K562 (cell line): Measurements from ENCODE around the gene SLC5A3. TPM values are rescaled to one million over a fixed set of nuclear protein-coding genes. Genes with fewer than 3 reads are reported as not detected.

Source experiments
- ATAC-seq: fragments of 200-7000 bp; cut with Tn5 transposase; 3 replicates; pipeline ENCODE4 v1.9.1; 2020; ENCODE audit warnings: moderate library complexity
- BruUV-seq: library from RNA; stranded (reverse); fragments of 400-500 nt; replicated peaks from 2 replicates; lab custom pipeline; 2021; lab: Mats Ljungman, UMichigan
- CTCF ChIA-PET: fragments of 300-600 bp; formaldehyde crosslinking; extraction: SDS; loops from one replicate; lab custom pipeline; 2021; ENCODE audit warnings: low intra/inter-chr PET ratio; lab: Yijun Ruan, JAX
- POLR2A ChIA-PET: fragments of 300-600, 350-650 bp; sonication (Branson Sonifier 250); formaldehyde crosslinking; extraction: SDS; loops from one replicate; lab custom pipeline; 2021; ENCODE audit warnings: antibody characterized with exemption, inconsistent platforms; lab: Yijun Ruan, JAX
- DNase-seq, 4 experiments: peaks; one replicate each; pipeline versions ENCODE4 v3.0.0 to v3.0.0-alpha.2; 2011 to 2018; ENCODE audit warnings: low spot score in 3 of 4, mixed read lengths in 3 of 4; ENCODE audit errors: extremely low read depth in 1 of 4
- FAIRE-seq: peaks from 2 replicates; lab custom pipeline; 2011; peaks lifted over from hg19 to GRCh38; lab: Jason Lieb, UNC
- H2AFZ ChIP-seq: 2 replicates; pipeline ENCODE4 v1.6.0; 2011; ENCODE audit warnings: low read depth, low read length, control low read depth, inconsistent platforms
- H3K27ac ChIP-seq: fragments of 200-600 bp; 3 replicates; pipeline ENCODE4 v1.8.0; 2011; ENCODE audit warnings: low read depth, mild to moderate bottlenecking, control low read depth, inconsistent platforms, low read length, moderate library complexity, mixed read lengths; ENCODE audit errors: extremely low read depth
- H3K27me3 ChIP-seq, 2 experiments: fragments of 300-600 bp in 1 of 2; 2 replicates in 1 of 2; 3 replicates in 1 of 2; pipeline versions ENCODE4 v1.6.0 to v1.8.0; 2011; ENCODE audit warnings: inconsistent platforms in 2 of 2, low read length in 2 of 2, mild to moderate bottlenecking in 1 of 2, mixed read lengths in 1 of 2, moderate library complexity in 1 of 2; ENCODE audit not compliant: control insufficient read depth in 2 of 2, insufficient read depth in 2 of 2
- H3K36me3 ChIP-seq: fragments of 300-600 bp; 3 replicates; pipeline ENCODE4 v1.8.0; 2011; ENCODE audit warnings: mild to moderate bottlenecking, low read length, inconsistent platforms; ENCODE audit not compliant: control insufficient read depth, insufficient read depth
- H3K4me1 ChIP-seq, 2 experiments: fragments of 200-600 bp in 1 of 2; replicated peaks in 1 of 2; 2 replicates in 1 of 2; 3 replicates in 1 of 2; pipeline versions ENCODE4 v1.5.1 to v1.8.0; 2011; ENCODE audit warnings: inconsistent platforms in 2 of 2, low read length in 2 of 2, mild to moderate bottlenecking in 1 of 2, mixed read lengths in 1 of 2, moderate library complexity in 1 of 2; ENCODE audit not compliant: control insufficient read depth in 2 of 2, insufficient read depth in 2 of 2
- H3K4me2 ChIP-seq: 2 replicates; pipeline ENCODE4 v1.6.1; 2011; ENCODE audit warnings: low read length, control low read depth, inconsistent platforms, mixed read lengths; ENCODE audit not compliant: insufficient read depth
- H3K4me3 ChIP-seq: fragments of 200-600 bp; sonication (generic), shearing (Covaris generic); 2 replicates; pipeline ENCODE4 v1.5.1; 2016; ENCODE audit warnings: control low read depth, inconsistent platforms
- H3K79me2 ChIP-seq: fragments of 200-600 bp; 3 replicates; pipeline ENCODE4 v1.8.0; 2011; ENCODE audit warnings: low read length, inconsistent platforms; ENCODE audit not compliant: control insufficient read depth, insufficient read depth
- H3K9ac ChIP-seq, 2 experiments: 2 replicates each; pipeline versions ENCODE4 v1.6.0 to v1.6.1; 2011; ENCODE audit warnings: low read depth in 2 of 2, low read length in 2 of 2, control low read depth in 1 of 2, inconsistent platforms in 1 of 2, mild to moderate bottlenecking in 1 of 2, mixed read lengths in 1 of 2; ENCODE audit not compliant: insufficient read depth in 1 of 2
- H3K9me1 ChIP-seq: one replicate; pipeline ENCODE4 v1.6.0; 2011; ENCODE audit warnings: inconsistent platforms, mild to moderate bottlenecking, low read length, moderate library complexity; ENCODE audit not compliant: control insufficient read depth, insufficient read depth
- H3K9me3 ChIP-seq: replicated peaks from 2 replicates; pipeline ENCODE4 v1.5.1; 2011; ENCODE audit warnings: low read depth, low read length, inconsistent platforms; ENCODE audit not compliant: control insufficient read depth, insufficient read depth
- H4K20me1 ChIP-seq: replicated peaks from 2 replicates; pipeline ENCODE4 v1.6.1; 2011; ENCODE audit warnings: low read length, inconsistent platforms, mixed read lengths; ENCODE audit not compliant: control insufficient read depth, insufficient read depth
- BACH1 ChIP-seq: fragments of 200-800 bp; sonication (Bioruptor generic); IDR thresholded peaks from 2 replicates; pipeline ENCODE4 v1.6.1; 2016; ENCODE audit warnings: missing genetic modification characterization, missing compliant biosample characterization
- BRF1 ChIP-seq: IDR thresholded peaks from 3 replicates; pipeline ENCODE4 v1.6.1; 2011; ENCODE audit warnings: borderline replicate concordance, mild to moderate bottlenecking; ENCODE audit not compliant: insufficient read length; ENCODE audit errors: extremely low read depth
- HNRNPUL1 ChIP-seq: fragments of 200-400 bp; formaldehyde crosslinking; IDR thresholded peaks from 2 replicates; pipeline ENCODE4 v1.6.1; 2017; ENCODE audit warnings: low read length
- L3MBTL2 ChIP-seq: fragments of 450-650 bp; IDR thresholded peaks from 2 replicates; pipeline ENCODE4 v1.6.1; 2016; ENCODE audit warnings: mild to moderate bottlenecking, moderate library complexity
- NCOR1 ChIP-seq: fragments of 450-650 bp; IDR thresholded peaks from 2 replicates; pipeline ENCODE4 v1.6.1; 2016; ENCODE audit warnings: mild to moderate bottlenecking, moderate library complexity
- PHF8 ChIP-seq: fragments of 200-600 bp; sonication (generic); IDR thresholded peaks from 2 replicates; pipeline ENCODE4 v1.6.1; 2012; ENCODE audit warnings: mixed run types, mild to moderate bottlenecking, inconsistent platforms, low read length, moderate library complexity, borderline replicate concordance
- TFAP4 ChIP-seq: sonication (generic); formaldehyde crosslinking; IDR thresholded peaks from 2 replicates; pipeline ENCODE4 v1.8.0; 2022; ENCODE audit warnings: missing genetic modification reagents, mild to moderate bottlenecking, moderate library complexity, borderline replicate concordance
- U2AF1 ChIP-seq: fragments of 200-400 bp; formaldehyde crosslinking; optimal IDR thresholded peaks from 2 replicates; pipeline ENCODE3; 2017; ENCODE audit warnings: mild to moderate bottlenecking, low read depth, low read length, moderate library complexity
- YBX1 ChIP-seq: fragments of 450-650 bp; IDR thresholded peaks from 2 replicates; pipeline ENCODE4 v1.7.1; 2016; ENCODE audit warnings: mild to moderate bottlenecking
- ZNF134 ChIP-seq: fragments of 250-450 bp; sonication (Bioruptor Pico); conservative IDR thresholded peaks from 2 replicates; pipeline ENCODE4 v1.4.0; 2020
- ZNF217 ChIP-seq: sonication (generic); formaldehyde crosslinking; IDR thresholded peaks from 2 replicates; pipeline ENCODE4 v1.8.0; 2022; ENCODE audit warnings: mild to moderate bottlenecking, missing genetic modification reagents
- ZNF395 ChIP-seq: fragments of 200-800 bp; sonication (Bioruptor generic); IDR thresholded peaks from 2 replicates; pipeline ENCODE4 v1.6.1; 2017; ENCODE audit warnings: missing genetic modification characterization, missing compliant biosample characterization
- WGBS: fragments of 100-300 bp; shearing (Covaris generic); methylation state at CpG from one replicate; pipeline ENCODE4 v1.1.6; 2016; ENCODE audit warnings: low coverage, mixed read lengths; ENCODE audit not compliant: insufficient coverage; ENCODE audit errors: missing lambda C conversion rate; 5-methylcytosine and 5-hydroxymethylcytosine counted together
- in situ Hi-C: fragments of 300-500 bp; cut with MboI; formaldehyde crosslinking; loops from 4 replicates; pipeline ENCODE4 v1.15.0; 2018; ENCODE audit warnings: inconsistent platforms, mixed read lengths
- intact Hi-C: fragments of 100-400 bp; cut with micrococcal nuclease; formaldehyde crosslinking; loops from 2 replicates; pipeline ENCODE4 v1.14.2; 2022
- polyA plus RNA-seq, 8 experiments: library from polyadenylated mRNA; depleted of rRNA in 4 of 8; stranded (reverse) in 5 of 8; unstranded in 3 of 8; fragments of >200 nt; fragmentation: Nextera tagmentation in 2 of 8; fragmentation: Illumina TruSeq in 1 of 8; extraction: Ambion mirVana in 2 of 8; extraction: Trizol in 1 of 8; gene quantifications; 2 replicates each; pipeline versions ENCODE4 v1.2.1 to v1.2.3, GENCODE V29; 2011 to 2014; ENCODE audit warnings: inconsistent platforms in 1 of 8, missing spikeins in 1 of 8
- total RNA-seq, 7 experiments: library from RNA; depleted of rRNA in 6 of 7; stranded (reverse); fragments of >200 nt in 6 of 7; fragmentation: Illumina TruSeq in 2 of 7; extraction: Trizol in 2 of 7; gene quantifications; 2 replicates each; pipeline versions ENCODE4 v1.2.1 to v1.2.3, GENCODE V29; 2011 to 2021; ENCODE audit warnings: low replicate concordance in 1 of 7

The SLC5A3 gene
- total and polyA plus RNA-seq, 9 of the 15 experiments (the other 6 are each of a cell fraction or from before 2014, with no cell fraction given) = 2.9 to 20.6 (median 9.0) TPM

GRCh38 chr21:34100337-34100736 is 27.0 kb downstream of the SLC5A3 start:
- no peaks in the 10 kb centered on the region for H3K9me1 ChIP-seq
- H3K4me1 ChIP-seq = peaks cover 0 to 2% of the 10 kb centered on the region in 2 experiments; a peak in 2 of 5 replicates
- no peak overlapping the region for H3K9ac ChIP-seq
- H2AFZ ChIP-seq = no peak overlapping the region
- ChIA-PET CTCF (interaction anchor here (0.6 kb wide), 1 partner anchor 870 kb away, joined by 3 read pairs; no protein-coding TSS in a partner anchor), POLR2A (interaction anchor here (0.8 to 3.2 kb wide), 5 partner anchors 9 to 21 kb away, joined by 3 to 14 read pairs (median 6); no protein-coding TSS in a partner anchor)
- WGBS = 92% methylated on average over 2 of the region's 2 CpGs
- BruUV-seq = no TSS peak
- intact Hi-C loops = no loop called here
- FAIRE-seq = no peak
- H3K4me3 ChIP-seq = no peak overlapping the region
- peaks cover 92% of the 10 kb centered on the region for H3K79me2 ChIP-seq
- no peak overlapping the region for H3K27ac ChIP-seq
- H3K27me3 ChIP-seq = no peaks in the 10 kb centered on the region
- no peak for ATAC-seq
- in situ Hi-C loops = loop anchor here (10.0 kb wide), 1 partner anchor 176 kb away; no protein-coding TSS in a partner anchor
- H3K4me2 ChIP-seq = no peak overlapping the region
- TF ChIP-seq ZNF217 (CRISPR knock-in tag) = no peak
- no peak for TF ChIP-seq ZNF395 (CRISPR knock-in tag)
- no peak for TF ChIP-seq BRF1
- no peak for TF ChIP-seq HNRNPUL1
- no peak for TF ChIP-seq NCOR1
- TF ChIP-seq BACH1 (tag) = no peak
- TF ChIP-seq L3MBTL2 = no peak
- TF ChIP-seq YBX1 = no peak
- no peak for TF ChIP-seq PHF8
- no peak for TF ChIP-seq TFAP4 (CRISPR knock-in tag)
- no peak for TF ChIP-seq ZNF134 (CRISPR knock-in tag)
- TF ChIP-seq U2AF1 = no peak
- H3K9me3 ChIP-seq = no peaks in the 10 kb centered on the region
- no peak for DNase-seq
- peaks cover 43% of the 10 kb centered on the region for H3K36me3 ChIP-seq
- H4K20me1 ChIP-seq = no peaks in the 10 kb centered on the region
